Ecto neural progenitor cell (in vitro differentiated cells): ENCODE measurements around the gene ADGRV1.
"Not testable (repeated sequence)": the region's sequence is repeated elsewhere in the genome, so short reads cannot be mapped to it uniquely, and the experiment has no call there.

ENCODE experiments used
- DNase-seq: peaks from one replicate; pipeline ENCODE4 v3.0.0-alpha.2; 2018; ENCODE audit warnings: low spot score

ADGRV1 gene

GRCh38 chr5:90645024-90645610, 86.5 kb downstream of the ADGRV1 start:
- DNase-seq: no peak

DNA sequence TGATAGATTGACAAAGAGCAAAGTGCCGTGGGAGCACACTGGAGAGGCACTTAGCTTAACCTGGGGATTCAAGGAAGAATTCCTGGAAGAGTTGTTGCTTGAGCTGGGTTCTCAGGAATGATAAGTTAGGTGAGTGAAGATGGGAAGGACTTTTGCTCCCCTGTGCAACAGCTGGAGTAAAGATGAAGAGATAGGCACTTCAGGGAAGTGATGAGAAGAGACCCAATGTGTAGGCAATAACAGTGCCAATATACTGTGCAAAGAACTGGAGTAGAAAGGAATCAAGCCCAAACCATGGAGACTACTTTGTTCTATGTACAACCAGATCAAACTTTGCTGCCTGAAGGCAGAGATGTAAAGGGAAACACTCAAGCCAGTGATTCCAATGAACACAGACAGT, 92.2 kb downstream of the ADGRV1 start:
- no peak for DNase-seq

- DNase-seq: no peak
These were observed 95.6 kb downstream of the ADGRV1 start for GRCh38 chr5:90654215-90654614.

GRCh38 chr5:90655423-90655822, 96.8 kb downstream of the ADGRV1 start:
- no peak for DNase-seq

GRCh38 chr5:90657030-90657429, 98.4 kb downstream of the ADGRV1 start:
- DNase-seq: no peak

GRCh38 chr5:90657788-90658187, 99.2 kb downstream of the ADGRV1 start:
- no peak for DNase-seq

- DNase-seq: no peak
These were observed 100.0 kb downstream of the ADGRV1 start for GRCh38 chr5:90658620-90659019.

- DNase-seq: not testable (repeated sequence)
These were observed 109.5 kb downstream of the ADGRV1 start for GRCh38 chr5:90668079-90668565.

- DNase-seq: no peak
These were observed 116.6 kb downstream of the ADGRV1 start for GRCh38 chr5:90675222-90675621.

DNA sequence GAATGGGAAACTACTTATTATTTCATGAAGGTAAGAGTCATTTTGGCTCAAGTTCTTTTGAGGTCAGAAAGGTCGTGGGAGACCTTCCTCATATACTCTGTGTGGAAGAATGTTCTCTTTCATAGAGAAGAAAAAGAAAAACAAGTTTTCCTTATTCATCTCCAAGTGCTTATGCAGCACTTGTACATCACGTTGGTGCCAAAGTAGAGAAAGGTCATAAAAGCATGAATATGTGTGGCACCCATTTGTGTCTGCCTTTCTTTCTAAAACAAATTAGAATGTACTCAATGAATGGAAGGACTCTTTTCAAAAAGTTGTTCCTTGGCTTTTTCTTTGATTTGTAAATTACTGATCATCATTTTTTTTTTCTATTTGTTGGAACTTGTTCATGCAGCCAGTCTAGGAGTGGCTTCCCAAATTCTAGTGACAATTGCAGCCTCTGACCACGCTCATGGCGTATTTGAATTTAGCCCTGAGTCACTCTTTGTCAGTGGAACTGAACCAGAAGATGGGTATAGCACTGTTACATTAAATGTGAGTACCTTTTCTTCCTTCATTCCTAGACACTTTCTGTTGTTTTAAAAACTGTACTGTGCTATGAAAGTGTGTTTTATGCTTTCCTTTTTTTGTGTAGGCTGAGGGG, 122.4 kb downstream of the ADGRV1 start:
- no peak for DNase-seq

- DNase-seq: no peak
These were observed 123.7 kb downstream of the ADGRV1 start for GRCh38 chr5:90682278-90682677.

DNA sequence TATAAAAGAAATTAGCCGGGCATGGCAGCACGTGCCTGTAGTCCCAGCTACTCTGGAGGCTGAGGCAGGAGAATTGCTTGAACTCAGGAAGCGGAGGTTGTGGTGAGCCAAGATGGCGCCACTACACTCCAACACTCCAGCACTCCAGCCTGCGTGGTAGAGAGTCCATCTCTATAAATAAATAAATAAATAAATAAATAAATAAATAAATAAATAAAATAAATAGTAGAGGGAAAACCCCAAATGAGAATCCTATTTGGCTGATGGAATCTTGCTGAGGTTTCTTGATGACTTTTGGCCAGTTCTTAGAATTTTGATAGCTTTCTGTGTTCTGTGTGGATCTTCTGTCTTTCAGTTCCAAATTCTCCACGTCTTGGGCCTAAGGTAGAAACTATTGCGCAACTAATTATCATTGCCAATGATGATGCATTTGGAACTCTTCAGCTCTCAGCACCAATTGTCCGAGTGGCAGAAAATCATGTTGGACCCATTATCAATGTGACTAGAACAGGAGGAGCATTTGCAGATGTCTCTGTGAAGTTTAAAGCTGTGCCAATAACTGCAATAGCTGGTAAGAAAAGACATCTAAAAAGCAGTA, 126.9 kb downstream of the ADGRV1 start:
- no peak for DNase-seq

DNA sequence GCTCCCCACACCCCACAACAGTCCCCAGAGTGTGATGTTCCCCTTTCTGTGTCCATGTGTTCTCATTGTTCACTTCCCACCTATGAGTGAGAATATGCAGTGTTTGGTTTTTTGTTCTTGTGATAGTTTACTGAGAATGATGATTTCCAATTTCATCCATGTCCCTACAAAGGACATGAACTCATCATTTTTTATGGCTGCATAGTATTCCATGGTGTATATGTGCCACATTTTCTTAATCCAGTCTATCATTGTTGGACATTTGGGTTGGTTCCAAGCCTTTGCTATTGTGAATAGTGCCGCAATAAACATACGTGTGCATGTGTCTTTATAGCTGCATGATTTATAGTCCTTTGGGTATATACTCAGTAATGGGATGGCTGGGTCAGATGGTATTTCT, 127.8 kb downstream of the ADGRV1 start:
- not testable (repeated sequence) for DNase-seq

DNA sequence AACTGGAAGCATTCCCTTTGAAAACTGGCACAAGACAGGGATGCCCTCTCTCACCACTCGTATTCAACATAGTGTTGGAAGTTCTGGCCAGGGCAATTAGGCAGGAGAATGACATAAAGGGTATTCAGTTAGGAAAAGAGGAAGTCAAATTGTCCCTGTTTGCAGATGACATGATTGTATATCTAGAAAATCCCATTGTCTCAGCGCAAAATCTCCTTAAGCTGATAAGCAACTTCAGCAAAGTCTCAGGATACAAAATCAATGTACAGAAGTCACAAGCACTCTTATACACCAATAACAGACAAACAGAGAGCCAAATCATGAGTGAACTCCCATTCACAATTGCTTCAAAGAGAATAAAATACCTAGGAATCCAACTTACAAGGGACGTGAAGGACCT, 128.9 kb downstream of the ADGRV1 start:
- DNase-seq: not testable (repeated sequence)

DNA sequence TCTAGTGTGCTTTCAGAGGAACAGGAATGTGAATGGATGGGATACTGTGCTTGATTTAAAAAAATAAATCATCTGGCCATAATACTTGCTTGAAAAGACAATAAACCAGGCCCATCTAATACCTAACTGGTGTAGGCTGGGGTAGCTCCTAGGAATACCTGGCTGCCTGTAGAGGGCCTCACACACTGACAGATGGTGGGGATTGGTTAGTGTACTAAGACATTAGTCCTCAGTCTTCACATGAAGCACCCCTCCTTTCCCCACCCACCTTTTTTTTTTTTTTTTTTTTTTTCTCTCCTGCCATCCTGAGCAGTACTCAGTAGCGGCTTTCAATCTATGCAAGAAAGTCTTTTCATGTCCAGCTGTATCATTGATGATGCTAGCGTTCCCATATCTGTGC, 130.5 kb downstream of the ADGRV1 start:
- DNase-seq: no peak

DNA sequence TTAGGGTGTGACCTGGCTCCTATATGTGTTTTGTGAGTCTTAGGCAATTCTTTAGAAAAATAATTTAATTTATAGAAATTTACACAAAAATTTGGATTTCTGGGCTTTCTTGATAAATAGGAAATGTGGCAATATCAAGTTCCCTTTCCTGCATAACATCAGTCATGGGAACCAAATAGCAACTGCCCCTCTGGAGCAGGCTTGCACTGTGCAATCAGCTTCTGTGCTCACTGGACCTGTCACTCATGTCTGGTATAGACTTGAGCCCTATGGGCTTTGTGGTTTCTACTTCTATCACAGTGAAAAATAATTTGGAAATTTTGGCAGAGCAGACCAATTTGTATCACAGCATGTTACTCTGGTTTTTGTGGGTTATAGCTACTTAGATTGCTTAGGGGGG, 131.7 kb downstream of the ADGRV1 start:
- no peak for DNase-seq

DNA sequence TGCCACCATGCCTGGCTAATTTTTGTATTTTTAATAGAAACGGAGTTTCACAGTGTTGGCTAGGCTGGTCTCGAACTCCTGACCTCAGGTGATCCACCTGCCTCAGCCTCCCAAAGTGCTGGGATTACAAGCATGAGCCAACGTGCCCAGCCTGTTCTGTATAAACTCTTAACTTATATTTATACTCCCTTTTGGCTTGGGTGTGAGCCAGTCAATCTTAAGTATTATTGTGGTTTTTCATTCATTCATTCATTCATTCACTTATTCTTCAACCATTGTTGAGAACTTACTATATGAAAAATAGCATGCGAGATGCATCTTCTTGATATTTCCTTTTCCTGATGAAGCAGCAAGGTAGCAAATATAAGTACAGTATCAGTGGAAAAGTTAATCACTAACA, 132.9 kb downstream of the ADGRV1 start:
- no peak for DNase-seq

DNA sequence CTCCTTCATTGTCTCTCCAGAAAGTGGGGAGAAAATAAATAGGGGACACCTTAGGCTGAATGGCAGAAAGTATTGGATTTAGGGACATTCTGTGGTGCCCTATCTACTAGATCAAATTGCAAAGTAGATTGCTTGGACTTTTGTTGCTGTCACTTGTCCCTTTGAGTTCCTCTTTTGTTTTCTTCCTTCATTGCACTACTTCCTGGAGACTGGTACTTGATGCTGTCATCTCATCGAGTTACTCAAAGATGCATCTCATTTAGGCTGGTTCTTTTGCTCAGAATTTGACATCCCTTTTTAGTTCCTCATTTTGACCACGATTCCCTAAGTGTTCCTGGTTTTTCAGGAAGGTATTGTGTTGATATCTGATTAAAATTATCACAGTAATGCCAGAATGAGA, 137.6 kb downstream of the ADGRV1 start:
- DNase-seq: no peak

GRCh38 chr5:90700299-90700698, 141.7 kb downstream of the ADGRV1 start:
- DNase-seq: no peak

DNA sequence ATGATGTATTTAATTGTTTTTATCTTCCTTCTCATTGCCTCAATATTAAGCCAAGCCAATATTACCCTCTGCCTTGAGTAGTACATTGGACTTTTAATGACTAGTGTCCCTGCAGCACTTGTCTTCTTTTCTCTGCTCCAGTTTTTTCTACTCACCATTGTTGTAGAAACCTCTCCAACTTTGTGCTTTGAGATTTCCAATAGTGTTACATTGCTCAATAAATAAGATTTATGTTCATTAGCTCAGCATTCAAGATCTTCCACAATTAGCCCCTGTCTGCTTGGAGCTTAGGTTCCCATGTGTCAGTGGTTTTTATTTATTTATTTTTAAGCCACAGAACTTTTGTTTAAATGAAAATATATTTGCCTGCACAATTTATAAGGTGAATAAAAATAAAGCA, 145.3 kb downstream of the ADGRV1 start:
- DNase-seq: no peak

- DNase-seq: no peak
These were observed 149.1 kb downstream of the ADGRV1 start for GRCh38 chr5:90707698-90708097.

DNA sequence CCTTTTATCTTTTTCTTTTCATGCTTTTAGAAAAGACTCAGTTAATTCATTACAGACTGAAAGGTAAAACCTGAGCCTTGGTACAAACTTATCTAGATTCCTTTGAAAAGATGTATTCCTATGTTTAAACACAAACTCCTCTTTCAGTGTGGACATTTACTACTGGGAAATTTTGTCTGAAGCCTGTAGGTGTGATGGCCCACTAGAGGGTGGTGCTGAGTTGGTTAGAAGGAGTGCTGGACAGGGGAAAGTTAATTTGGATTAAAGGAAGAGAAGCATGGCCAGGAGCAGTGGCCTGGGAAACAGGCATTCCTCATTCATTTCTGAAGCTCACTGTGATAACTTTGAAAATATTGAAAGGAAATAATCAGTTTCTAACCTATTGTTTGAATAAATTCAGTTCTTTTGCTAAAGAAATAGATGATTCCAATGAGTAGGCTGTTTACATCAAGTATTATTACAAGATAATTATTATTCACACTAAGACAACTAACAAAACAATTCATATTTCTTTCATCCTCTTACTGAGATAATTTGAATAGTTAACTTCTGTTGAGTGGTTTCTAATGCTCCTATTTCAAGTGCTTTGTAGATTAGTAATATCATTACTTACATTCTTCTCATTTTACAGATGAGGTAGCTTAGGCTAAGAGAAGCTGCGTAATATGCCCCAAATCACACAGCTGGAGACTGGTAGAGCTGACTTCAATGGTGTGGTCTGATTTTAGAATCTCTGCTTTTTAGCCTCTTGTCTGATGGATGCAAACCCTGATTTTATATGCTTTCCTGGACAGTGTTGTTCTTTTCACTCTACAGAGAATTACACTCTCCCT, 150.9 kb downstream of the ADGRV1 start:
- DNase-seq: peak; percentile 51

DNA sequence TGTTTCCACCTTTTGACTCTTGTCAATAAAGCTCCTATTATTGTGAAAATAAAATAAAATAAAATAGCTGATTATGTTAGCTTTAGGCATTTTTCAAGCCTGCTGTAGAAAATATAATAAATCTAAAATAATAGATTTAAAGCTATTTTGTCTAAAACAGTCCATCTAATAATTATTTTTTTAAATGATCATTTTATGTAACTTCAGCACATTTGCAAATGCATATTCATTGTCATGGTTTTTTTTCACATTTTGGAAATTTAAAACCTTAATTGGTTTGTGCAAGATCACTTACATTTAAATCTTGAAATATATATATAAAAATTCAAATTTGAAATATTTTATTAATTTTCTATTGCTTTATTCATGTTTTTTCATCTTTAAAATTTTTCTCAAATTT, 159.8 kb downstream of the ADGRV1 start:
- no peak for DNase-seq
